ENCODE results near the gene ANO2.

ANO2 gene

GRCh38 chr12:5514016-5514415, 431.0 kb downstream of the ANO2 start:
- DNase-seq (ENCODE audit: low spot score): no peak

- no peak for DNase-seq (ENCODE audit: low spot score)
Observed at GRCh38 chr12:5513406-5513805, 431.7 kb downstream of the ANO2 start.
